Measurements from ENCODE around the gene ZDHHC14.

Gene ZDHHC14

GRCh38 chr6:157707576-157707975, 326.6 kb downstream of the ZDHHC14 start:
- no peak for TF ChIP-seq ZFX (IDR thresholded peaks at IDR 0.05; ENCODE audit: borderline replicate concordance)
- TF ChIP-seq, protein P1, sequence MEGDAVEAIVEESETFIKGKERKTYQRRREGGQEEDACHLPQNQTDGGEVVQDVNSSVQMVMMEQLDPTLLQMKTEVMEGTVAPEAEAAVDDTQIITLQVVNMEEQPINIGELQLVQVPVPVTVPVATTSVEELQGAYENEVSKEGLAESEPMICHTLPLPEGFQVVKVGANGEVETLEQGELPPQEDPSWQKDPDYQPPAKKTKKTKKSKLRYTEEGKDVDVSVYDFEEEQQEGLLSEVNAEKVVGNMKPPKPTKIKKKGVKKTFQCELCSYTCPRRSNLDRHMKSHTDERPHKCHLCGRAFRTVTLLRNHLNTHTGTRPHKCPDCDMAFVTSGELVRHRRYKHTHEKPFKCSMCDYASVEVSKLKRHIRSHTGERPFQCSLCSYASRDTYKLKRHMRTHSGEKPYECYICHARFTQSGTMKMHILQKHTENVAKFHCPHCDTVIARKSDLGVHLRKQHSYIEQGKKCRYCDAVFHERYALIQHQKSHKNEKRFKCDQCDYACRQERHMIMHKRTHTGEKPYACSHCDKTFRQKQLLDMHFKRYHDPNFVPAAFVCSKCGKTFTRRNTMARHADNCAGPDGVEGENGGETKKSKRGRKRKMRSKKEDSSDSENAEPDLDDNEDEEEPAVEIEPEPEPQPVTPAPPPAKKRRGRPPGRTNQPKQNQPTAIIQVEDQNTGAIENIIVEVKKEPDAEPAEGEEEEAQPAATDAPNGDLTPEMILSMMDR (IDR thresholded peaks at IDR 0.05): no peak
- no peak overlapping the region for H3K27ac ChIP-seq

- TF ChIP-seq, protein P1 (IDR thresholded peaks at IDR 0.05): no peak
- no peak for TF ChIP-seq ZFX (IDR thresholded peaks at IDR 0.05; ENCODE audit: borderline replicate concordance)
- no peak overlapping the region for H3K27ac ChIP-seq
Observed at GRCh38 chr6:157708239-157708638, 327.2 kb downstream of the ZDHHC14 start.

GRCh38 chr6:157708933-157709332, 327.9 kb downstream of the ZDHHC14 start:
- TF ChIP-seq, protein P1 (IDR thresholded peaks at IDR 0.05): no peak
- no peak for TF ChIP-seq ZFX (IDR thresholded peaks at IDR 0.05; ENCODE audit: borderline replicate concordance)
- no peak overlapping the region for H3K27ac ChIP-seq

DNA sequence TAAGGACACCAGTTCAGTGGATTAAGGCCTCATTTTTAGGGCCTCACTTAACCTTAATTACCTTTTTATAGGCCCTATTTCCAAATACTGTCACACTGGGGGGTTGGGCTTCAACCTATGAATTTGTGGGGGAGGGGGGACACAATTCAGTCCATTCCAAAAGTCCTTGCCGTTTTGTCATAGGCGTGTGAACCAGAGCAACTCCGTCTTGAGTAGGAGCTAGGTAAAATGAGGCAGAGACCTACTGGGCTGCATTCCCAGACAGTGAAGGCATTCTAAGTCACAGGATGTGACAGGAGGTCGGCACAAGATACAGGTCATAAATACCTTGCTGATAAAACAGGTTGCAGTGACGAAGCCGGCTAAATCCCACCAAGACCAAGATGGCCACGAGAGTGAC, 328.6 kb downstream of the ZDHHC14 start:
- H3K27ac ChIP-seq: no peak overlapping the region
- TF ChIP-seq ZFX (IDR thresholded peaks at IDR 0.05; ENCODE audit: borderline replicate concordance): no peak
- TF ChIP-seq, protein P1 (IDR thresholded peaks at IDR 0.05): no peak

GRCh38 chr6:157710604-157711003, 329.6 kb downstream of the ZDHHC14 start:
- H3K27ac ChIP-seq: no peak overlapping the region
- no peak for TF ChIP-seq ZFX (IDR thresholded peaks at IDR 0.05; ENCODE audit: borderline replicate concordance)
- TF ChIP-seq, protein P1 (IDR thresholded peaks at IDR 0.05): no peak

- no peak overlapping the region for H3K27ac ChIP-seq
- no peak for TF ChIP-seq ZFX (IDR thresholded peaks at IDR 0.05; ENCODE audit: borderline replicate concordance)
- TF ChIP-seq, protein P1 (IDR thresholded peaks at IDR 0.05): no peak
Observed at GRCh38 chr6:157711060-157711459, 330.1 kb downstream of the ZDHHC14 start.

- TF ChIP-seq, protein P1 (IDR thresholded peaks at IDR 0.05): no peak
- no peak for TF ChIP-seq ZFX (IDR thresholded peaks at IDR 0.05; ENCODE audit: borderline replicate concordance)
- no peak overlapping the region for H3K27ac ChIP-seq
Observed at GRCh38 chr6:157712585-157713295, 331.8 kb downstream of the ZDHHC14 start.

All from 22Rv1 (cell line).